GM19099 (cell line): ENCODE measurements around the gene SYK.

Experiments
- POLR2A ChIP-seq: IDR thresholded peaks from 3 replicates; pipeline ENCODE4 v1.6.1; 2011; ENCODE audit warnings: low read depth; ENCODE audit not compliant: insufficient read length; ENCODE audit errors: extremely low read depth

Gene SYK

GRCh38 chr9:90854637-90855175 lies 53.1 kb downstream of the SYK start:
- TF ChIP-seq POLR2A, result no peak

GRCh38 chr9:90855208-90855902 lies 53.7 kb downstream of the SYK start:
- TF ChIP-seq POLR2A, result no peak

- TF ChIP-seq POLR2A, result no peak
These were observed 55.5 kb downstream of the SYK start for GRCh38 chr9:90857091-90857490.

- no peak for TF ChIP-seq POLR2A
These were observed 56.2 kb downstream of the SYK start for GRCh38 chr9:90857855-90858254.

- no peak for TF ChIP-seq POLR2A
These were observed 56.9 kb downstream of the SYK start for GRCh38 chr9:90858457-90858901.

- TF ChIP-seq POLR2A, result no peak
These were observed 58.8 kb downstream of the SYK start for GRCh38 chr9:90860382-90860781.

- TF ChIP-seq POLR2A, result no peak
These were observed 59.2 kb downstream of the SYK start for GRCh38 chr9:90860826-90861225.

GRCh38 chr9:90861380-90861779 lies 59.8 kb downstream of the SYK start:
- TF ChIP-seq POLR2A, result no peak

GRCh38 chr9:90861826-90862740 lies 60.5 kb downstream of the SYK start:
- no peak for TF ChIP-seq POLR2A

GRCh38 chr9:90864779-90865178 lies 63.2 kb downstream of the SYK start:
- TF ChIP-seq POLR2A, result no peak

GRCh38 chr9:90867101-90867500 lies 65.5 kb downstream of the SYK start:
- no peak for TF ChIP-seq POLR2A

- no peak for TF ChIP-seq POLR2A
These were observed 66.9 kb downstream of the SYK start for GRCh38 chr9:90868555-90868954.

- TF ChIP-seq POLR2A, result no peak
These were observed 67.7 kb downstream of the SYK start for GRCh38 chr9:90869361-90869760.

GRCh38 chr9:90870621-90871326 lies 69.2 kb downstream of the SYK start:
- TF ChIP-seq POLR2A, result no peak

GRCh38 chr9:90871327-90871935 lies 69.8 kb downstream of the SYK start:
- no peak for TF ChIP-seq POLR2A
